Measurements from ENCODE around the gene SUCLG2. TPM values are rescaled to one million over a fixed set of nuclear protein-coding genes. Genes with fewer than 3 reads are reported as not detected.

Gene SUCLG2
- total and polyA plus RNA-seq, 4 donors: 34.3 to 68.4 (median 44.3) TPM

- peak in 2 of 3 donors; percentile 39 to 88 for DNase-seq
- TF ChIP-seq CTCF (IDR thresholded peaks at IDR 0.05; ENCODE audit: control extremely low read depth, extremely low read depth): no peak
- Histone ChIP-seq H3K9ac (ENCODE audit: insufficient read depth in 1 of 2, low read length in 2 of 2) (no peak overlapping the region), H3K4me1 (ENCODE audit: control insufficient read depth in 5 of 5, insufficient read depth in 5 of 5, low read length in 5 of 5) (peaks cover 0 to 30% (median 4%) of the 10 kb centered on the region in 5 donors), H3K27me3 (ENCODE audit: control insufficient read depth in 3 of 3, insufficient read depth in 3 of 3, low read length in 2 of 3) (no peaks in the 10 kb centered on the region), H3K9me3 (ENCODE audit: control insufficient read depth in 4 of 4, insufficient read depth in 3 of 4, low read length in 3 of 4) (no peaks in the 10 kb centered on the region), H3K36me3 (ENCODE audit: control insufficient read depth in 4 of 4, insufficient read depth in 4 of 4, low read length in 4 of 4) (peaks cover 0 to 2% (median under 1%) of the 10 kb centered on the region in 4 donors), H3K27ac (ENCODE audit: low read depth in 1 of 2, low read length in 1 of 2) (no peak overlapping the region), H3K4me3 (no peak overlapping the region)
- WGBS, 2 donors: 64 to 81% methylated on average over 1 of the region's 1 CpG
- no peak for ATAC-seq (ENCODE audit: insufficient read depth, low FRiP score)
Measured at GRCh38 chr3:67661089-67661488, 6.7 kb upstream of the SUCLG2 start.

- ATAC-seq (ENCODE audit: insufficient read depth, low FRiP score) (no peak), DNase-seq (no peak)
- H3K4me1 ChIP-seq (ENCODE audit: control insufficient read depth in 5 of 5, insufficient read depth in 5 of 5, low read length in 5 of 5): peaks cover 0 to 46% (median 5%) of the 10 kb centered on the region in 5 donors
- no peak overlapping the region for H3K4me3 ChIP-seq
- no peaks in the 10 kb centered on the region for H3K27me3 ChIP-seq (ENCODE audit: control insufficient read depth in 3 of 3, insufficient read depth in 3 of 3, low read length in 2 of 3)
- peaks cover 0 to 3% (median 1%) of the 10 kb centered on the region in 4 donors for H3K36me3 ChIP-seq (ENCODE audit: control insufficient read depth in 4 of 4, insufficient read depth in 4 of 4, low read length in 4 of 4)
- WGBS, 2 donors: 38 to 73% methylated on average over 5 of the region's 5 CpGs
- no peak for TF ChIP-seq CTCF (IDR thresholded peaks at IDR 0.05; ENCODE audit: control extremely low read depth, extremely low read depth)
- H3K9ac ChIP-seq (ENCODE audit: insufficient read depth in 1 of 2, low read length in 2 of 2): no peak overlapping the region
- H3K27ac ChIP-seq (ENCODE audit: low read depth in 1 of 2, low read length in 1 of 2): no peak overlapping the region
- H3K9me3 ChIP-seq (ENCODE audit: control insufficient read depth in 4 of 4, insufficient read depth in 3 of 4, low read length in 3 of 4): no peaks in the 10 kb centered on the region
Measured at GRCh38 chr3:67657192-67657591, 2.8 kb upstream of the SUCLG2 start.

- peaks cover 0 to 3% (median 1%) of the 10 kb centered on the region in 4 donors for H3K36me3 ChIP-seq (ENCODE audit: control insufficient read depth in 4 of 4, insufficient read depth in 4 of 4, low read length in 4 of 4)
- no peak overlapping the region for H3K9ac ChIP-seq (ENCODE audit: insufficient read depth in 1 of 2, low read length in 2 of 2)
- no peak overlapping the region for H3K4me3 ChIP-seq
- no peaks in the 10 kb centered on the region for H3K27me3 ChIP-seq (ENCODE audit: control insufficient read depth in 3 of 3, insufficient read depth in 3 of 3, low read length in 2 of 3)
- no peak for ATAC-seq (ENCODE audit: insufficient read depth, low FRiP score)
- no peak for TF ChIP-seq CTCF (IDR thresholded peaks at IDR 0.05; ENCODE audit: control extremely low read depth, extremely low read depth)
- H3K9me3 ChIP-seq (ENCODE audit: control insufficient read depth in 4 of 4, insufficient read depth in 3 of 4, low read length in 3 of 4): no peaks in the 10 kb centered on the region
- DNase-seq: no peak
- no peak overlapping the region for H3K27ac ChIP-seq (ENCODE audit: low read depth in 1 of 2, low read length in 1 of 2)
- 85 to 90% methylated on average over 2 of the region's 2 CpGs for WGBS, 2 donors
- peaks cover 0 to 43% (median 5%) of the 10 kb centered on the region in 5 donors for H3K4me1 ChIP-seq (ENCODE audit: control insufficient read depth in 5 of 5, insufficient read depth in 5 of 5, low read length in 5 of 5)
Measured at GRCh38 chr3:67656614-67657013, 2.2 kb upstream of the SUCLG2 start.
